ENCODE results near the gene HTR2A.

HTR2A gene

GRCh38 chr13:46852168-46852567 lies 44.7 kb downstream of the HTR2A start:
- H3K27me3 ChIP-seq (replicated peaks; ENCODE audit: insufficient read depth, low read length), result no peaks in the 10 kb centered on the region
- no peak overlapping the region for H3K27ac ChIP-seq (ENCODE audit: low read length)
- no peaks in the 10 kb centered on the region for H4K20me1 ChIP-seq (ENCODE audit: insufficient read depth, low read length)
- TF ChIP-seq EZH2 (optimal IDR thresholded peaks at IDR 0.05; ENCODE audit: low read depth, low read length) (no peak), EZH2phosphoT487 (IDR thresholded peaks at IDR 0.05; ENCODE audit: low read length) (no peak), CTCF (IDR thresholded peaks at IDR 0.05; ENCODE audit: low read length) (no peak)
- no peaks in the 10 kb centered on the region for H3K4me1 ChIP-seq (ENCODE audit: low read length)
- no peaks in the 10 kb centered on the region for H3F3A ChIP-seq (ENCODE audit: insufficient read depth, low read length)
- H2AFZ ChIP-seq (ENCODE audit: low read length), result no peak overlapping the region
- H3K36me3 ChIP-seq (replicated peaks; ENCODE audit: insufficient read depth, low read length), result no peaks in the 10 kb centered on the region
- no peaks in the 10 kb centered on the region for H3K9me2 ChIP-seq (replicated peaks; ENCODE audit: insufficient read depth, low read length)
- no peaks in the 10 kb centered on the region for H3K9me3 ChIP-seq (replicated peaks; ENCODE audit: insufficient read depth, low read length)
- H3K79me2 ChIP-seq (ENCODE audit: low read length), result no peaks in the 10 kb centered on the region
- H3K4me2 ChIP-seq (ENCODE audit: low read depth, low read length), result no peak overlapping the region
- DNase-seq, result no peak
- no peak overlapping the region for H3K9ac ChIP-seq (ENCODE audit: low read length)
- no peak overlapping the region for H3K4me3 ChIP-seq (ENCODE audit: low read length)

GRCh38 chr13:46850214-46850613 lies 46.6 kb downstream of the HTR2A start:
- H3K9me3 ChIP-seq (replicated peaks; ENCODE audit: insufficient read depth, low read length), result no peaks in the 10 kb centered on the region

GRCh38 chr13:46846726-46847125 lies 50.1 kb downstream of the HTR2A start:
- H3K9me3 ChIP-seq (replicated peaks; ENCODE audit: insufficient read depth, low read length), result no peaks in the 10 kb centered on the region
- H3F3A ChIP-seq (ENCODE audit: insufficient read depth, low read length), result no peaks in the 10 kb centered on the region
- H4K20me1 ChIP-seq (ENCODE audit: insufficient read depth, low read length), result no peaks in the 10 kb centered on the region
- H3K36me3 ChIP-seq (replicated peaks; ENCODE audit: insufficient read depth, low read length), result no peaks in the 10 kb centered on the region
- H3K4me3 ChIP-seq (ENCODE audit: low read length), result no peak overlapping the region
- H3K4me2 ChIP-seq (ENCODE audit: low read depth, low read length), result no peak overlapping the region
- H3K9ac ChIP-seq (ENCODE audit: low read length), result no peak overlapping the region
- no peak overlapping the region for H3K27ac ChIP-seq (ENCODE audit: low read length)
- no peaks in the 10 kb centered on the region for H3K27me3 ChIP-seq (replicated peaks; ENCODE audit: insufficient read depth, low read length)
- no peaks in the 10 kb centered on the region for H3K4me1 ChIP-seq (ENCODE audit: low read length)
- H3K9me2 ChIP-seq (replicated peaks; ENCODE audit: insufficient read depth, low read length), result no peaks in the 10 kb centered on the region
- H2AFZ ChIP-seq (ENCODE audit: low read length), result no peak overlapping the region
- no peak for DNase-seq
- no peaks in the 10 kb centered on the region for H3K79me2 ChIP-seq (ENCODE audit: low read length)
- no peak for TF ChIP-seq EZH2phosphoT487 (IDR thresholded peaks at IDR 0.05; ENCODE audit: low read length)
- TF ChIP-seq CTCF (IDR thresholded peaks at IDR 0.05; ENCODE audit: low read length), result no peak
- no peak for TF ChIP-seq EZH2 (optimal IDR thresholded peaks at IDR 0.05; ENCODE audit: low read depth, low read length)

More at GRCh38 chr13:46850214-46850613, 46.6 kb downstream of the HTR2A start:
- TF ChIP-seq EZH2phosphoT487 (IDR thresholded peaks at IDR 0.05; ENCODE audit: low read length) (no peak), CTCF (IDR thresholded peaks at IDR 0.05; ENCODE audit: low read length) (no peak), EZH2 (optimal IDR thresholded peaks at IDR 0.05; ENCODE audit: low read depth, low read length) (no peak)
- DNase-seq, result no peak
- H3K4me3 ChIP-seq (ENCODE audit: low read length), result no peak overlapping the region
- no peak overlapping the region for H3K4me2 ChIP-seq (ENCODE audit: low read depth, low read length)
- H3K9ac ChIP-seq (ENCODE audit: low read length), result no peak overlapping the region
- H3K79me2 ChIP-seq (ENCODE audit: low read length), result no peaks in the 10 kb centered on the region
- H3K4me1 ChIP-seq (ENCODE audit: low read length), result no peaks in the 10 kb centered on the region
- no peaks in the 10 kb centered on the region for H3K27me3 ChIP-seq (replicated peaks; ENCODE audit: insufficient read depth, low read length)
- H3K36me3 ChIP-seq (replicated peaks; ENCODE audit: insufficient read depth, low read length), result no peaks in the 10 kb centered on the region
- no peak overlapping the region for H2AFZ ChIP-seq (ENCODE audit: low read length)
- no peaks in the 10 kb centered on the region for H4K20me1 ChIP-seq (ENCODE audit: insufficient read depth, low read length)
- no peaks in the 10 kb centered on the region for H3F3A ChIP-seq (ENCODE audit: insufficient read depth, low read length)
- H3K9me2 ChIP-seq (replicated peaks; ENCODE audit: insufficient read depth, low read length), result no peaks in the 10 kb centered on the region
- no peak overlapping the region for H3K27ac ChIP-seq (ENCODE audit: low read length)

Data from MM.1S (cell line).